GM10266 (cell line): Measurements from ENCODE around the gene ARFIP1.

Source experiments
- DNase-seq: peaks from one replicate; pipeline ENCODE4 v3.0.0; 2012; ENCODE audit errors: extremely low spot score
- CTCF ChIP-seq: IDR thresholded peaks from 2 replicates; pipeline ENCODE4 v1.5.1; 2012; ENCODE audit warnings: mild to moderate bottlenecking, low read depth; ENCODE audit not compliant: control insufficient read depth, insufficient read depth; ENCODE audit errors: missing control alignments

The ARFIP1 gene

GRCh38 chr4:152929888-152930287, 150.1 kb downstream of the ARFIP1 start:
- DNase-seq = no peak
- no peak for TF ChIP-seq CTCF

- TF ChIP-seq CTCF = peak; percentile 23
- peak; percentile 49 for DNase-seq
These were observed 155.4 kb downstream of the ARFIP1 start for GRCh38 chr4:152935143-152935542.

DNA sequence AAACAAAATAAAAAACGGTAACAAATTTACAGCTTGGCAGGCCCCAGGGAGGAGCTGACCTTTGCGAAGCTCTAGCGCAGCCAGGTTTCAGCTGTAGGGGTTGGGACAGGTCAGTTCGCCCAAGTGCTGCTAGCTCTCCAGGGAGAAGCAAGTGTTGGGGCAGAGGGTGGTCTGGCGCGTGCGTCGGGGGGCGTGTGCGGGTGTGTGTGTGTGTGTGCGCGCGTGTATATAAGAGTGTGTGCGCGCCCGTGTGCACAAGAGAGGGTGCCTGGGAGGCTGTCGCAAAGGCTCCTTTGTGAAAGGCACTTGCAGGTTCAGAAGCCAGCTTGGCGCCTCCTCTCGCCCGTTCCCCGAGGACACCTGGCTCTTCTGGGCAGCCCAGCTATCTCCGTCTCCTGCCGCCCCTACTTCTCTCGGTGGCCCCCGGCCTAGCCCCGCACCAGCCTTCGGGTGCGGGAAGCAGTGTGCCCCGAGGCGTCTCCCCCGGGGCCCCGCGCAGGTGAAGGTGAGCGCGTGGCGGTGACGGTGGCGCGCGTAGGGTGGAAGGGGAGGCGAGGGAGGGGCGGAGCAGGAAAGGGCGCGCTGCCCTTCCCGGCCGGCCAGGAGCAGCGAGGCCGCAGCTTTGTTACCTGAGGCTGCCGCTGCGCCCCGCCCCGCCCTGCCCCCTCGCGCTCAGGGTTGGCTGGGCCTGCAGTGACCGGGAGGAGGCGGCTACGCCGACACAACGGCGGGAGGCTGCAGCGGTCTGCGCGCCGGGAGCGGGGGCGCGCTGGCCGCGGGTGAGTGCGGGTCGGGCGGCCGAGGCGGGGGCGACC, 156.1 kb downstream of the ARFIP1 start, which contains the start of gene FHDC1:
FHDC1 (plus strand) TSS at position 693 of the 815 bp plus-strand sequence. CDS start 6,735 bp downstream, outside the sequence.
- DNase-seq = peak; percentile 62
- no peak for TF ChIP-seq CTCF

- DNase-seq = peak; percentile 66
- no peak for TF ChIP-seq CTCF
These were observed 156.9 kb downstream of the ARFIP1 start for GRCh38 chr4:152936446-152937335.

- DNase-seq = peak; percentile 52
- TF ChIP-seq CTCF = no peak
These were observed 157.8 kb downstream of the ARFIP1 start for GRCh38 chr4:152937336-152938236.

DNA sequence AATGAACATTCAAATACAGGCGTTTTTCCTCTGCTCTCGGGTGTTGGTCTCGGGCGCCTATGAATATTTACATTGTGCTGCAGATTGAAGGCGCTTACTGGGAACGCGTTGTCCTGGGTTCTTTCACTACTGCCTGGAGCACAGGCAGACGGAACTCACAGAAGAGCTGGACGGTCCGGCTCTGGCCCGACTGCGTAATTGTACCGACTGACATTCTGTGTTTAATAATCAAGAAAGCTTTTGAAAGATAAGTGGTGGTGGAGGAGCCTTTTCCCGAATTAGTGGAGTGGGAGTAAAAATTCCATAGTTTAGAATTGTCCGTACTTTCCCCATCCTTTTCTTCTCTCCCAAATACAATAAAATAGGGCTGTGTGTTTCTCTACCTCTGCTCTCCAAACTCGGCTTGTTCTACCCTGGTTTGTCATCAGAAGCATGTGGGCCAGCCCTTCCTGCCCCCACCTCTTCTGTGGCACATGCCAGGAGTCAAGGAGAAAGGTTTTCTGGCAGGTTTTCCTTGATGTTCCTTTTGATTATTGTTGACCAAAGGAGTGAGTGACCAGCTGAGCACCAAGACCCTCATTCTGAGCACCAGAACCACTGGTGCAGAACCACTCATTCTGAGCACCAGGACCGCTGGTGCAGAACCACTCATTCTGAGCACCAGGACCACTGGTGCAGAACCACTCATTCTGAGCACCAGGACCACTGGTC, 158.6 kb downstream of the ARFIP1 start:
- no peak for DNase-seq
- TF ChIP-seq CTCF = no peak
